ENCODE results near the gene TOP1. TPM values are rescaled to one million over a fixed set of nuclear protein-coding genes. Genes with fewer than 3 reads are reported as not detected.

Gene TOP1
- total RNA-seq, 3 donors from 2014 or later (not counting 1 experiment from before 2014, with no cell fraction given): 32.2 to 36.3 (median 36.3) TPM

GRCh38 chr20:41133709-41134361, 105.2 kb downstream of the TOP1 start:
- peaks cover 25 to 29% of the 10 kb centered on the region in 2 donors for H3K4me1 Mint-ChIP-seq
- ATAC-seq: no peak
- intact Hi-C loops (cut with micrococcal nuclease): no loop called here

GRCh38 chr20:41134362-41135186, 106.0 kb downstream of the TOP1 start:
- Histone ChIP-seq H3K27ac (ENCODE audit: low read length) (no peak overlapping the region), H3K4me1 (ENCODE audit: control insufficient read depth, insufficient read depth, low read length) (peaks cover 36% of the 10 kb centered on the region), H3K9me3 (ENCODE audit: control insufficient read depth, insufficient read depth, low read length) (no peaks in the 10 kb centered on the region), H3K27me3 (ENCODE audit: control insufficient read depth, insufficient read depth, low read length) (no peaks in the 10 kb centered on the region), H3K36me3 (ENCODE audit: control insufficient read depth, insufficient read depth, low read length) (no peaks in the 10 kb centered on the region), H3K4me3 (ENCODE audit: low read length) (no peak overlapping the region)
- Mint-ChIP-seq H3K36me3 (no peaks in the 10 kb centered on the region), H3K27ac (no peak overlapping the region), H3K4me3 (no peak overlapping the region), H3K9me3 (no peaks in the 10 kb centered on the region), H3K4me1 (peaks cover 32 to 36% of the 10 kb centered on the region in 2 donors), H3K27me3 (ENCODE audit: low read depth in 2 of 2) (no peaks in the 10 kb centered on the region)
- ATAC-seq (no peak), DNase-seq (no peak)
- 85% methylated on average over 8 of the region's 9 CpGs for WGBS (ENCODE audit: insufficient coverage)
- TF ChIP-seq CTCF (IDR thresholded peaks at IDR 0.05): no peak
- intact Hi-C loops (cut with micrococcal nuclease): loop anchor here (1.0 to 5.0 kb wide), 3 partner anchors 98 to 206 kb away; partner anchors contain the start of genes LPIN3 and ZHX3

More at GRCh38 chr20:41133709-41134361, 105.2 kb downstream of the TOP1 start:
- no peak overlapping the region for H3K4me3 Mint-ChIP-seq
- H3K27ac Mint-ChIP-seq: no peak overlapping the region
- peak in 1 of 2 donors; percentile 81 for DNase-seq
- H3K27ac ChIP-seq (ENCODE audit: low read length): no peak overlapping the region
- no peaks in the 10 kb centered on the region for H3K9me3 ChIP-seq (ENCODE audit: control insufficient read depth, insufficient read depth, low read length)
- no peaks in the 10 kb centered on the region for H3K36me3 Mint-ChIP-seq
- H3K4me3 ChIP-seq (ENCODE audit: low read length): no peak overlapping the region
- no peaks in the 10 kb centered on the region for H3K27me3 Mint-ChIP-seq (ENCODE audit: low read depth in 2 of 2)
- H3K36me3 ChIP-seq (ENCODE audit: control insufficient read depth, insufficient read depth, low read length): no peaks in the 10 kb centered on the region
- no peaks in the 10 kb centered on the region for H3K9me3 Mint-ChIP-seq
- no peaks in the 10 kb centered on the region for H3K27me3 ChIP-seq (ENCODE audit: control insufficient read depth, insufficient read depth, low read length)
- peaks cover 29% of the 10 kb centered on the region for H3K4me1 ChIP-seq (ENCODE audit: control insufficient read depth, insufficient read depth, low read length)
- WGBS (ENCODE audit: insufficient coverage): 78% methylated on average over 7 of the region's 7 CpGs
- TF ChIP-seq CTCF (IDR thresholded peaks at IDR 0.05): no peak

- Mint-ChIP-seq H3K27ac (peak overlapping the region in 1 of 2 donors; percentile 80), H3K36me3 (no peaks in the 10 kb centered on the region), H3K9me3 (no peaks in the 10 kb centered on the region), H3K4me3 (peak overlapping the region; percentile 92), H3K4me1 (peaks cover 40 to 44% of the 10 kb centered on the region in 2 donors), H3K27me3 (ENCODE audit: low read depth in 2 of 2) (no peaks in the 10 kb centered on the region)
- H3K9me3 ChIP-seq (ENCODE audit: control insufficient read depth, insufficient read depth, low read length): no peaks in the 10 kb centered on the region
- H3K4me1 ChIP-seq (ENCODE audit: control insufficient read depth, insufficient read depth, low read length): peaks cover 44% of the 10 kb centered on the region
- 46% methylated on average over 13 of the region's 13 CpGs for WGBS (ENCODE audit: insufficient coverage)
- DNase-seq (peak; percentile 48 to 86), ATAC-seq (peak; percentile 18 to 31 (median 19))
- H3K27ac ChIP-seq (ENCODE audit: low read length): no peak overlapping the region
- no peaks in the 10 kb centered on the region for H3K36me3 ChIP-seq (ENCODE audit: control insufficient read depth, insufficient read depth, low read length)
- H3K27me3 ChIP-seq (ENCODE audit: control insufficient read depth, insufficient read depth, low read length): no peaks in the 10 kb centered on the region
- no peak overlapping the region for H3K4me3 ChIP-seq (ENCODE audit: low read length)
- intact Hi-C loops (cut with micrococcal nuclease): loop anchor here (1.0 to 5.0 kb wide), 3 partner anchors 97 to 205 kb away; partner anchors contain the start of genes LPIN3 and ZHX3
- TF ChIP-seq CTCF (IDR thresholded peaks at IDR 0.05): peak; percentile 89
Observed at GRCh38 chr20:41135187-41135887, 106.7 kb downstream of the TOP1 start.
